Panc1 (cell line): ENCODE results near the gene POFUT1. TPM values are rescaled to one million over a fixed set of nuclear protein-coding genes. Genes with fewer than 3 reads are reported as not detected.
"Not testable (repeated sequence)": the region's sequence is repeated elsewhere in the genome, so short reads cannot be mapped to it uniquely, and the experiment has no call there.

Experiments
- ATAC-seq: fragments of 200-7000 bp; cut with Tn5 transposase; 2 replicates; pipeline ENCODE4 v1.9.1; 2020; ENCODE audit warnings: mild to moderate bottlenecking, moderate library complexity
- BruUV-seq: library from RNA; stranded (reverse); fragments of 400-500 nt; replicated peaks from 2 replicates; lab custom pipeline; 2021; lab: Mats Ljungman, UMichigan
- CTCF ChIA-PET: fragments of 300-600 bp; sonication (Branson Sonifier 250); formaldehyde crosslinking; loops from one replicate; lab custom pipeline; 2022; ENCODE audit warnings: antibody characterized with exemption; lab: Charles Lee
- POLR2A ChIA-PET: fragments of 300-600 bp; sonication (Branson Sonifier 250); formaldehyde crosslinking; loops from one replicate; lab custom pipeline; 2022; ENCODE audit warnings: antibody characterized with exemption; lab: Charles Lee
- DNase-seq: peaks from one replicate; pipeline ENCODE4 v3.0.0-alpha.2; 2010; ENCODE audit warnings: low read depth, low spot score
- H3K27ac ChIP-seq: 2 replicates; pipeline ENCODE4 v1.5.1; 2011; ENCODE audit warnings: mild to moderate bottlenecking, low read length, inconsistent platforms
- H3K27me3 ChIP-seq: fragments of 200-500 bp; sonication (Bioruptor generic); 2 replicates; pipeline ENCODE4 v1.6.0; 2014; ENCODE audit warnings: low read length, inconsistent platforms; ENCODE audit not compliant: control insufficient read depth, insufficient read depth
- H3K36me3 ChIP-seq: fragments of 200-500 bp; sonication (Bioruptor generic); 2 replicates; pipeline ENCODE4 v1.5.1; 2014; ENCODE audit warnings: inconsistent platforms, mild to moderate bottlenecking, low read length, moderate library complexity; ENCODE audit not compliant: control insufficient read depth, insufficient read depth
- H3K4me1 ChIP-seq: 2 replicates; pipeline ENCODE4 v1.5.1; 2011; ENCODE audit warnings: inconsistent platforms, mild to moderate bottlenecking, low read length, moderate library complexity; ENCODE audit not compliant: control insufficient read depth, insufficient read depth
- H3K4me3 ChIP-seq, 2 experiments: 2 replicates each; pipeline ENCODE4 v1.5.1; 2011 to 2012; ENCODE audit warnings: low read depth in 2 of 2, low read length in 2 of 2, mild to moderate bottlenecking in 2 of 2, inconsistent platforms in 1 of 2, moderate library complexity in 1 of 2
- H3K9me3 ChIP-seq: fragments of 200-500 bp; sonication (Bioruptor generic); 2 replicates; pipeline ENCODE4 v1.5.1; 2014; ENCODE audit warnings: low read depth, mild to moderate bottlenecking, inconsistent platforms, low read length, moderate library complexity; ENCODE audit not compliant: control insufficient read depth, insufficient read depth
- CTCF ChIP-seq: fragments of 450-650 bp; IDR thresholded peaks from 2 replicates; pipeline ENCODE4 v1.5.1; 2017; ENCODE audit warnings: mild to moderate bottlenecking
- POLR2AphosphoS5 ChIP-seq: IDR thresholded peaks from 2 replicates; pipeline ENCODE4 v1.6.1; 2012; ENCODE audit warnings: mild to moderate bottlenecking, low read depth, low read length, moderate library complexity
- REST ChIP-seq, 2 experiments: IDR thresholded peaks; 2 replicates each; pipeline ENCODE4 v1.6.1; 2011 to 2012; ENCODE audit warnings: low read depth in 2 of 2, control low read depth in 1 of 2, low read length in 1 of 2, mild to moderate bottlenecking in 1 of 2, moderate library complexity in 1 of 2; ENCODE audit not compliant: insufficient read depth in 1 of 2
- SIN3A ChIP-seq: IDR thresholded peaks from 2 replicates; pipeline ENCODE4 v1.6.1; 2012; ENCODE audit warnings: low read depth, mild to moderate bottlenecking, low read length, moderate library complexity, borderline replicate concordance; ENCODE audit not compliant: insufficient read depth
- TCF7L2 ChIP-seq: IDR thresholded peaks from 2 replicates; pipeline ENCODE4 v1.6.1; 2011; ENCODE audit warnings: mild to moderate bottlenecking, low read depth, low read length, inconsistent platforms
- in situ Hi-C: cut with HindIII; loops from 2 replicates; pipeline ENCODE4 v1.10.0; 2016; ENCODE audit warnings: low sequenced_read_pairs, low pct_unique_long_range_greater_than_20kb
- intact Hi-C: fragments of 100-400 bp; cut with micrococcal nuclease; formaldehyde crosslinking; loops from one replicate; pipeline ENCODE4 v1.10.0; 2022; ENCODE audit not compliant: unreplicated experiment
- total RNA-seq: library from RNA; stranded (reverse); gene quantifications from one replicate; pipeline ENCODE4 v1.2.1, GENCODE V29; 2021; ENCODE audit not compliant: unreplicated experiment

Gene POFUT1
- total RNA-seq, 1 experiment from 2014 or later: 138 TPM

- intact Hi-C loops: loop anchor here (10.0 kb wide), 1 partner anchor 63 kb away; no protein-coding TSS in a partner anchor
- H3K27me3 ChIP-seq: no peaks in the 10 kb centered on the region
- POLR2A ChIA-PET: interaction anchor here (0.6 to 0.7 kb wide), 2 partner anchors 12 to 176 kb away, joined by 4 to 5 read pairs; no protein-coding TSS in a partner anchor
- no peak overlapping the region for H3K4me3 ChIP-seq
- CTCF ChIA-PET: interaction anchor here (0.7 kb wide), 1 partner anchor 12 kb away, joined by 7 read pairs; no protein-coding TSS in a partner anchor
- H3K27ac ChIP-seq: no peak overlapping the region
- ATAC-seq (no peak; the same call in 1 of the 2 replicates), DNase-seq (no peak)
- H3K36me3 ChIP-seq: no peaks in the 10 kb centered on the region
- H3K9me3 ChIP-seq: no peaks in the 10 kb centered on the region
- TF ChIP-seq CTCF (no peak), REST (IDR thresholded peaks at IDR 0.05; ENCODE audit: insufficient read depth in 1 of 2, low read depth in 2 of 2, low read length in 1 of 2) (no peak), SIN3A (no peak), TCF7L2 (no peak), POLR2AphosphoS5 (no peak)
- in situ Hi-C loops: no loop called here
- H3K4me1 ChIP-seq: peaks cover 15% of the 10 kb centered on the region
- BruUV-seq: no TSS peak
These were observed 43.8 kb downstream of the POFUT1 start for GRCh38 chr20:32251470-32251869.

- ChIA-PET POLR2A (interaction anchor here (0.7 kb wide), 1 partner anchor 177 kb away, joined by 4 read pairs; no protein-coding TSS in a partner anchor), CTCF (interaction anchor here (0.7 kb wide), 1 partner anchor 11 kb away, joined by 7 read pairs; no protein-coding TSS in a partner anchor)
- DNase-seq: no peak
- in situ Hi-C loops: no loop called here
- no peak for ATAC-seq
- TF ChIP-seq POLR2AphosphoS5 (no peak), CTCF (no peak), TCF7L2 (no peak)
- peaks cover 19% of the 10 kb centered on the region for H3K4me1 ChIP-seq
- H3K9me3 ChIP-seq: no peaks in the 10 kb centered on the region
- no peaks in the 10 kb centered on the region for H3K36me3 ChIP-seq
- H3K27me3 ChIP-seq: no peaks in the 10 kb centered on the region
- intact Hi-C loops: loop anchor here (10.0 kb wide), 1 partner anchor 63 kb away; no protein-coding TSS in a partner anchor
- no peak overlapping the region for H3K27ac ChIP-seq
- H3K4me3 ChIP-seq: no peak overlapping the region
- no TSS peak for BruUV-seq
These were observed 44.5 kb downstream of the POFUT1 start for GRCh38 chr20:32252189-32252588.

GRCh38 chr20:32260973-32261372 lies 53.3 kb downstream of the POFUT1 start:
- intact Hi-C loops, H3K4me1 ChIP-seq, ATAC-seq, BruUV-seq, H3K9me3 ChIP-seq, in situ Hi-C loops, CTCF ChIA-PET, H3K36me3 ChIP-seq, H3K27ac ChIP-seq, H3K27me3 ChIP-seq, H3K4me3 ChIP-seq, DNase-seq: not testable (repeated sequence)
- POLR2A ChIA-PET: interaction anchor here (0.6 kb wide), 1 partner anchor 8 kb away, joined by 7 read pairs; no protein-coding TSS in a partner anchor
